ENCODE data around the gene PDE6A. TPM values are rescaled to one million over a fixed set of nuclear protein-coding genes. Genes with fewer than 3 reads are reported as not detected.

The PDE6A gene
- total RNA-seq, 2 experiments from 2014 or later = not detected

- CTCF ChIA-PET = no interaction called here
- TF ChIP-seq CTCF (IDR thresholded peaks at IDR 0.05) = no peak
- Mint-ChIP-seq H3K27ac (no peak overlapping the region), H3K4me1 (ENCODE audit: low read depth) (no peaks in the 10 kb centered on the region), H3K36me3 (ENCODE audit: low read depth) (no peaks in the 10 kb centered on the region), H3K9me3 (no peaks in the 10 kb centered on the region), H3K27me3 (no peaks in the 10 kb centered on the region), H3K4me3 (no peak overlapping the region)
- ATAC-seq (ENCODE audit: poor library complexity) (no peak), DNase-seq (no peak)
- no peaks in the 10 kb centered on the region for H3K4me1 ChIP-seq (ENCODE audit: insufficient read depth, low read length)
- H3K27me3 ChIP-seq (ENCODE audit: control insufficient read depth in 1 of 2, insufficient read depth in 2 of 2, low read length in 2 of 2) = peaks cover 2 to 5% of the 10 kb centered on the region in 2 experiments
- no peak overlapping the region for H3K4me3 ChIP-seq (ENCODE audit: low read length)
- no peaks in the 10 kb centered on the region for H3K36me3 ChIP-seq (ENCODE audit: insufficient read depth, low read length)
- no peaks in the 10 kb centered on the region for H3K9me3 ChIP-seq (ENCODE audit: control insufficient read depth in 1 of 2, insufficient read depth in 1 of 2, low read length in 2 of 2)
- intact Hi-C loops (cut with DNase I, micrococcal nuclease) = no loop called here
- POLR2A ChIA-PET = no interaction called here
- no peak overlapping the region for H3K27ac ChIP-seq (ENCODE audit: low read depth in 1 of 2, low read length in 2 of 2)
Measured at GRCh38 chr5:149888280-149888679, 56.3 kb downstream of the PDE6A start.

- CTCF ChIA-PET = no interaction called here
- intact Hi-C loops (cut with DNase I, micrococcal nuclease) = no loop called here
- no peak overlapping the region for H3K27ac ChIP-seq (ENCODE audit: low read depth in 1 of 2, low read length in 2 of 2)
- H3K36me3 ChIP-seq (ENCODE audit: insufficient read depth, low read length) = no peaks in the 10 kb centered on the region
- Mint-ChIP-seq H3K36me3 (ENCODE audit: low read depth) (no peaks in the 10 kb centered on the region), H3K9me3 (no peaks in the 10 kb centered on the region), H3K27ac (no peak overlapping the region), H3K27me3 (no peaks in the 10 kb centered on the region), H3K4me1 (ENCODE audit: low read depth) (no peaks in the 10 kb centered on the region), H3K4me3 (no peak overlapping the region)
- no peaks in the 10 kb centered on the region for H3K9me3 ChIP-seq (ENCODE audit: control insufficient read depth in 1 of 2, insufficient read depth in 1 of 2, low read length in 2 of 2)
- POLR2A ChIA-PET = no interaction called here
- no peak for TF ChIP-seq CTCF (IDR thresholded peaks at IDR 0.05)
- DNase-seq (no peak), ATAC-seq (ENCODE audit: poor library complexity) (no peak)
- H3K4me3 ChIP-seq (ENCODE audit: low read length) = no peak overlapping the region
- no peaks in the 10 kb centered on the region for H3K4me1 ChIP-seq (ENCODE audit: insufficient read depth, low read length)
- H3K27me3 ChIP-seq (ENCODE audit: control insufficient read depth in 1 of 2, insufficient read depth in 2 of 2, low read length in 2 of 2) = peaks cover 2 to 5% of the 10 kb centered on the region in 2 experiments
Measured at GRCh38 chr5:149887622-149888183, 56.9 kb downstream of the PDE6A start.

- ChIA-PET POLR2A (no interaction called here), CTCF (no interaction called here)
- Mint-ChIP-seq H3K27me3 (no peaks in the 10 kb centered on the region), H3K9me3 (no peaks in the 10 kb centered on the region), H3K36me3 (ENCODE audit: low read depth) (no peaks in the 10 kb centered on the region), H3K4me3 (no peak overlapping the region), H3K27ac (no peak overlapping the region), H3K4me1 (ENCODE audit: low read depth) (no peaks in the 10 kb centered on the region)
- H3K36me3 ChIP-seq (ENCODE audit: insufficient read depth, low read length) = no peaks in the 10 kb centered on the region
- H3K4me1 ChIP-seq (ENCODE audit: insufficient read depth, low read length) = no peaks in the 10 kb centered on the region
- no peak for DNase-seq
- no peak overlapping the region for H3K4me3 ChIP-seq (ENCODE audit: low read length)
- H3K27me3 ChIP-seq (ENCODE audit: control insufficient read depth in 1 of 2, insufficient read depth in 2 of 2, low read length in 2 of 2) = peaks cover 2 to 5% of the 10 kb centered on the region in 2 experiments
- no peak overlapping the region for H3K27ac ChIP-seq (ENCODE audit: low read depth in 1 of 2, low read length in 2 of 2)
- intact Hi-C loops (cut with DNase I, micrococcal nuclease) = no loop called here
- no peaks in the 10 kb centered on the region for H3K9me3 ChIP-seq (ENCODE audit: control insufficient read depth in 1 of 2, insufficient read depth in 1 of 2, low read length in 2 of 2)
- ATAC-seq (ENCODE audit: poor library complexity) = no peak
- TF ChIP-seq CTCF (IDR thresholded peaks at IDR 0.05) = no peak
Measured at GRCh38 chr5:149886692-149887470, 57.7 kb downstream of the PDE6A start.

Measured in CD4-positive, alpha-beta T cell (primary cell).